Measurements from ENCODE around the gene POLR1G. TPM values are rescaled to one million over a fixed set of nuclear protein-coding genes. Genes with fewer than 3 reads are reported as not detected.

Gene POLR1G
- total RNA-seq, 6 donors from 2014 or later, result 1.0 to 7.7 (median 5.8) TPM

DNA sequence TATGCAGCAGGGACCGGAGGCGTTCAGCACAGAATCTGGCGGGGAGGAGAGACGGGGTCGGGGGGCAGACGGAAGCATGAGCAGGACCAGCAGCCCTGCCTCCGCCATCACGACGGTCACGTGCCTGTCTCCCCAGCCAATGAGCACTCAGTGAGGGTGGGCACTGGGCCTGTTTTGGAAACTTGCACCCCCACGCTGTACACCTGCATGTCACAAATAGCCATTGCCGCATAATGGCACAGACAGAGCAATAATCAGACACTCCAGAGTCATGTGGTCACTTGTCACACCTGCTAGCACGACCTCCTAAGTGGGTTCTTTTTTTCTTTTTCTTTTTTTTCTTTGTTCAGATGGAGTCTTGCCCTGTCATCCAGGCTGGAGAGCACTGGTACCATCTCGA is 44.8 kb upstream of the POLR1G start:
- H3K4me3 ChIP-seq, result no peak overlapping the region
- no peaks in the 10 kb centered on the region for H3K4me1 ChIP-seq
- no peaks in the 10 kb centered on the region for H3K9me3 ChIP-seq
- no peak for TF ChIP-seq POLR2A (IDR thresholded peaks at IDR 0.05)
- TF ChIP-seq, protein P1, sequence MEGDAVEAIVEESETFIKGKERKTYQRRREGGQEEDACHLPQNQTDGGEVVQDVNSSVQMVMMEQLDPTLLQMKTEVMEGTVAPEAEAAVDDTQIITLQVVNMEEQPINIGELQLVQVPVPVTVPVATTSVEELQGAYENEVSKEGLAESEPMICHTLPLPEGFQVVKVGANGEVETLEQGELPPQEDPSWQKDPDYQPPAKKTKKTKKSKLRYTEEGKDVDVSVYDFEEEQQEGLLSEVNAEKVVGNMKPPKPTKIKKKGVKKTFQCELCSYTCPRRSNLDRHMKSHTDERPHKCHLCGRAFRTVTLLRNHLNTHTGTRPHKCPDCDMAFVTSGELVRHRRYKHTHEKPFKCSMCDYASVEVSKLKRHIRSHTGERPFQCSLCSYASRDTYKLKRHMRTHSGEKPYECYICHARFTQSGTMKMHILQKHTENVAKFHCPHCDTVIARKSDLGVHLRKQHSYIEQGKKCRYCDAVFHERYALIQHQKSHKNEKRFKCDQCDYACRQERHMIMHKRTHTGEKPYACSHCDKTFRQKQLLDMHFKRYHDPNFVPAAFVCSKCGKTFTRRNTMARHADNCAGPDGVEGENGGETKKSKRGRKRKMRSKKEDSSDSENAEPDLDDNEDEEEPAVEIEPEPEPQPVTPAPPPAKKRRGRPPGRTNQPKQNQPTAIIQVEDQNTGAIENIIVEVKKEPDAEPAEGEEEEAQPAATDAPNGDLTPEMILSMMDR (IDR thresholded peaks at IDR 0.05), result no peak
- TF ChIP-seq EP300 (IDR thresholded peaks at IDR 0.05), result no peak
- TF ChIP-seq POLR2AphosphoS5 (IDR thresholded peaks at IDR 0.05), result no peak
- 93% methylated on average over 14 of the region's 14 CpGs for WGBS, 2 donors
- no peaks in the 10 kb centered on the region for H3K27me3 ChIP-seq
- no peak for ATAC-seq (ENCODE audit: low FRiP score in 2 of 2)
- no peak overlapping the region for H3K27ac ChIP-seq
- no peak for DNase-seq
- H3K36me3 ChIP-seq, result peaks cover 0 to 49% (median 29%) of the 10 kb centered on the region in 4 donors

DNA sequence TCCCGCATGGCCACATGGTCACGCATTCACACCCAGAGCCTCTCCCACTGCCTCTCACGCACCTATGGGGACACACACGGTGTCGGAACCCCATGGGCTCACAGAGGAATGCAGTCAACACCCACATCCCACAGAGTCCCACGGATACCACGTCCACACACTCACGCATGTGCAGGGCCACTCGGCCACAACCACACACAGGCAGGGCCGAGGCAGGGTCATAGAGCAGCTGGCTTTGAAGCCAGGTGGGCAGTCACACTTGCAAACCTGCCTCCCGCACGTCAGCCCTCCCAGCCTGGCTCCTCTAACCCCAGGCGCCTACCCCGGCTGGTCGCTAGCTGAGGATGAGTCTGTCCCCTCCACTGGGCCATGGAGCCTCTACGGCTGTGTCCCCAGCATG is 44.2 kb upstream of the POLR1G start:
- DNase-seq, result no peak
- no peaks in the 10 kb centered on the region for H3K9me3 ChIP-seq
- 95 to 98% methylated on average over 12 to 16 of the region's 16 CpGs for WGBS, 2 donors

DNA sequence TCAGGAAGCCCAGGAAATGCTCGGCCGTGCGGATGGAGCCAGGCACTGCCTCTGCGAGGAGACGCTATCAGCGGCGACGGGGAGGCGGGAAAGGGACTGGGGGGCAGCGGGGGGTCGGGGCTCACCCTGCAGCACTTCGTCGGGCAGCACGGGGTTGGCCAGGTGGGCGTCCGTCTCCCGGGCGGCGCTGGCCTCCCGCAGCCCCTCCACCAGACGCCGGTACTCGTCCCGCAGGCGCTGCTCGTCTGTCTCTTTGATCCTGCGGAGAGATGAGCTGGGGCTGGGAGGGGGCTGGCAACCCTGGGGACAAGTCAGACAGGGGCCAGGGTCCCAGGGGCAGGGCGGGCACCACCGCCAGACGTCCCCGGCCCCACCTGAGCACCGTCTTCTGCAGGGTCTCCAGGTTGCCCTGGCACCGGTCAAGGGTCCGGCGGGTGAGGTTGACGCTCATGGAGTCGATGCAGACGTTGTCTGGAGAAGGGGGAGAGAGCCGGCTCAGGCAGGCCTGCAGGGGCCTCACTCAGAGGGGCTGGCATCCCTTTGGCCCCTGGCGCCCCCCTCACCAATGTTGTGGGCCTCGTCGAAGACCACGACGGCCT is 42.5 kb upstream of the POLR1G start:
- Histone ChIP-seq H3K4me1 (no peaks in the 10 kb centered on the region), H3K27me3 (no peaks in the 10 kb centered on the region), H3K36me3 (peaks cover 0 to 42% (median 22%) of the 10 kb centered on the region in 4 donors), H3K4me3 (no peak overlapping the region), H3K27ac (no peak overlapping the region), H3K9me3 (no peaks in the 10 kb centered on the region)
- TF ChIP-seq POLR2AphosphoS5 (IDR thresholded peaks at IDR 0.05) (no peak), EP300 (IDR thresholded peaks at IDR 0.05) (no peak), POLR2A (IDR thresholded peaks at IDR 0.05) (no peak)
- TF ChIP-seq, protein P1 (IDR thresholded peaks at IDR 0.05), result no peak
- no peak for DNase-seq
- ATAC-seq (ENCODE audit: low FRiP score in 2 of 2), result peak in 1 of 2 donors; percentile 6
- 92% methylated on average over 29 to 33 of the region's 44 CpGs for WGBS, 2 donors

More for the DNA sequence above, 44.2 kb upstream of the POLR1G start:
- no peak for TF ChIP-seq POLR2AphosphoS5 (IDR thresholded peaks at IDR 0.05)
- TF ChIP-seq EP300 (IDR thresholded peaks at IDR 0.05), result no peak
- TF ChIP-seq POLR2A (IDR thresholded peaks at IDR 0.05), result no peak
- TF ChIP-seq, protein P1 (IDR thresholded peaks at IDR 0.05), result no peak
- Histone ChIP-seq H3K4me3 (no peak overlapping the region), H3K27me3 (no peaks in the 10 kb centered on the region), H3K4me1 (no peaks in the 10 kb centered on the region), H3K36me3 (peaks cover 0 to 44% (median 25%) of the 10 kb centered on the region in 4 donors), H3K27ac (no peak overlapping the region)
- no peak for ATAC-seq (ENCODE audit: low FRiP score in 2 of 2)

- Histone ChIP-seq H3K36me3 (peaks cover 0 to 37% (median 20%) of the 10 kb centered on the region in 4 donors), H3K4me3 (no peak overlapping the region), H3K4me1 (peaks cover 3 to 7% (median 5%) of the 10 kb centered on the region in 4 donors), H3K27ac (no peak overlapping the region), H3K9me3 (no peaks in the 10 kb centered on the region), H3K27me3 (no peaks in the 10 kb centered on the region)
- WGBS, 2 donors, result 98 to 99% methylated on average over 6 to 12 of the region's 12 CpGs
- TF ChIP-seq, protein P1 (IDR thresholded peaks at IDR 0.05), result no peak
- TF ChIP-seq POLR2A (IDR thresholded peaks at IDR 0.05) (no peak), POLR2AphosphoS5 (IDR thresholded peaks at IDR 0.05) (no peak), EP300 (IDR thresholded peaks at IDR 0.05) (no peak)
- ATAC-seq (ENCODE audit: low FRiP score in 2 of 2), result no peak
- DNase-seq, result no peak
These were observed 41.7 kb upstream of the POLR1G start for GRCh38 chr19:45364696-45365095.

DNA sequence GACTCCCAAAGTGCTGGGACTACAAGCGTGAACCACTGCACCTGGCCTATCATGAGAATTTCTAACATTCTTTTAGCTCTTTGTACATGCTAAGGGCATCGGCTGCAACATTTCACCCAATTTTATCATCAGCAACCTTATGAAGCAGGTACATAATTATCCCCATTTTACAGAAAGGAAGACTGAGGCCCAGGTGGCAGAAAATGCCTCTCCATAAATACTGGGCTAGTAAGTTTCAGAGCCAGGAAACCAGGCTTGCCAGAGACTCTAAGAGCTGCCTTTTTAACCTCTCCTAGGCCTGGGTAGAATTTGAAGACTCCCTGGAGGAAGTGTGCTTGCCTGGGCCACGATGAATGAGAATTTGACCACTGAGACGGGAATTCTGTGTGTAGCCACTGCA is 38.3 kb upstream of the POLR1G start:
- DNase-seq (no peak), ATAC-seq (ENCODE audit: low FRiP score in 2 of 2) (no peak)
- H3K36me3 ChIP-seq, result peaks cover 0 to 22% (median 4%) of the 10 kb centered on the region in 4 donors
- peaks cover 6 to 17% (median 11%) of the 10 kb centered on the region in 4 donors for H3K4me1 ChIP-seq
- no peaks in the 10 kb centered on the region for H3K27me3 ChIP-seq
- WGBS, 2 donors, result 96 to 100% methylated on average over 4 of the region's 4 CpGs
- no peaks in the 10 kb centered on the region for H3K9me3 ChIP-seq
- no peak overlapping the region for H3K27ac ChIP-seq
- H3K4me3 ChIP-seq, result no peak overlapping the region
- TF ChIP-seq POLR2AphosphoS5 (IDR thresholded peaks at IDR 0.05), result no peak
